ENCODE measurements around the gene ZNF462. TPM values are rescaled to one million over a fixed set of nuclear protein-coding genes. Genes with fewer than 3 reads are reported as not detected.

The ZNF462 gene
- total RNA-seq, 4 donors from 2014 or later, result 19.1 to 57.9 (median 35.6) TPM

- no peaks in the 10 kb centered on the region for H3K9me3 ChIP-seq
- H3K27me3 ChIP-seq, result no peaks in the 10 kb centered on the region
- H3K27ac ChIP-seq, result no peak overlapping the region
- H3K36me3 ChIP-seq, result peaks cover 0 to 44% of the 10 kb centered on the region in 2 donors
- TF ChIP-seq EP300 (IDR thresholded peaks at IDR 0.05) (no peak), CTCF (IDR thresholded peaks at IDR 0.05) (no peak), POLR2A (IDR thresholded peaks at IDR 0.05) (no peak), POLR2AphosphoS5 (IDR thresholded peaks at IDR 0.05) (no peak)
- no peak for ATAC-seq
- H3K4me1 ChIP-seq, result peaks cover 0 to 6% (median 0%) of the 10 kb centered on the region in 3 donors
- WGBS, 2 donors (ENCODE audit: low coverage in 1 of 2), result 100% methylated on average over 1 of the region's 1 CpG; no CpG with 5 or more reads in 1 of the 2 donors
- no peak overlapping the region for H3K4me3 ChIP-seq
Observed at GRCh38 chr9:106993603-106994002, 130.6 kb downstream of the ZNF462 start.

- Histone ChIP-seq H3K36me3 (peaks cover 0 to 39% of the 10 kb centered on the region in 2 donors), H3K4me3 (no peak overlapping the region), H3K9me3 (no peaks in the 10 kb centered on the region), H3K27ac (no peak overlapping the region), H3K4me1 (peaks cover 0 to 6% (median 0%) of the 10 kb centered on the region in 3 donors), H3K27me3 (no peaks in the 10 kb centered on the region)
- ATAC-seq, result no peak
- WGBS, 2 donors (ENCODE audit: low coverage in 1 of 2), result 56 to 57% methylated on average over 4 of the region's 4 CpGs
- TF ChIP-seq CTCF (IDR thresholded peaks at IDR 0.05) (no peak), EP300 (IDR thresholded peaks at IDR 0.05) (no peak), POLR2AphosphoS5 (IDR thresholded peaks at IDR 0.05) (no peak), POLR2A (IDR thresholded peaks at IDR 0.05) (no peak)
Observed at GRCh38 chr9:106994463-106994862, 131.5 kb downstream of the ZNF462 start.

GRCh38 chr9:107000218-107000617 is 137.3 kb downstream of the ZNF462 start:
- 88 to 90% methylated on average over 3 of the region's 3 CpGs for WGBS, 2 donors (ENCODE audit: low coverage in 1 of 2)
- no peak overlapping the region for H3K4me3 ChIP-seq

GRCh38 chr9:107005201-107005600 is 142.2 kb downstream of the ZNF462 start:
- Histone ChIP-seq H3K27me3 (no peaks in the 10 kb centered on the region), H3K9me3 (no peaks in the 10 kb centered on the region), H3K36me3 (peaks cover 0 to 72% of the 10 kb centered on the region in 2 donors), H3K4me1 (peaks cover 0 to 12% (median 0%) of the 10 kb centered on the region in 3 donors), H3K4me3 (no peak overlapping the region), H3K27ac (no peak overlapping the region)
- WGBS, 2 donors (ENCODE audit: low coverage in 1 of 2), result 95 to 96% methylated on average over 3 of the region's 3 CpGs
- ATAC-seq, result no peak
- TF ChIP-seq CTCF (IDR thresholded peaks at IDR 0.05), result no peak
- TF ChIP-seq POLR2AphosphoS5 (IDR thresholded peaks at IDR 0.05), result no peak
- TF ChIP-seq POLR2A (IDR thresholded peaks at IDR 0.05), result no peak
- no peak for TF ChIP-seq EP300 (IDR thresholded peaks at IDR 0.05)

More at GRCh38 chr9:107000218-107000617, 137.3 kb downstream of the ZNF462 start:
- TF ChIP-seq EP300 (IDR thresholded peaks at IDR 0.05) (no peak), POLR2AphosphoS5 (IDR thresholded peaks at IDR 0.05) (no peak), POLR2A (IDR thresholded peaks at IDR 0.05) (no peak), CTCF (IDR thresholded peaks at IDR 0.05) (no peak)
- H3K27me3 ChIP-seq, result no peaks in the 10 kb centered on the region
- H3K9me3 ChIP-seq, result no peaks in the 10 kb centered on the region
- H3K36me3 ChIP-seq, result peaks cover 0 to 44% of the 10 kb centered on the region in 2 donors
- no peak overlapping the region for H3K27ac ChIP-seq
- peaks cover 0 to 13% (median 0%) of the 10 kb centered on the region in 3 donors for H3K4me1 ChIP-seq
- ATAC-seq, result no peak

GRCh38 chr9:107007402-107007801 is 144.4 kb downstream of the ZNF462 start:
- H3K4me3 ChIP-seq, result no peak overlapping the region
- no peaks in the 10 kb centered on the region for H3K27me3 ChIP-seq
- no peaks in the 10 kb centered on the region for H3K4me1 ChIP-seq
- H3K36me3 ChIP-seq, result peaks cover 0 to 82% of the 10 kb centered on the region in 2 donors
- ATAC-seq, result no peak
- H3K9me3 ChIP-seq, result peaks cover 0 to 8% (median 0%) of the 10 kb centered on the region in 3 donors
- 64 to 79% methylated on average over 3 to 6 of the region's 6 CpGs for WGBS, 2 donors (ENCODE audit: low coverage in 1 of 2)
- TF ChIP-seq POLR2AphosphoS5 (IDR thresholded peaks at IDR 0.05), result no peak
- no peak for TF ChIP-seq EP300 (IDR thresholded peaks at IDR 0.05)
- no peak for TF ChIP-seq POLR2A (IDR thresholded peaks at IDR 0.05)
- TF ChIP-seq CTCF (IDR thresholded peaks at IDR 0.05), result no peak
- no peak overlapping the region for H3K27ac ChIP-seq
